ENCODE measurements around the gene EFNA3.
"Not testable (repeated sequence)": the region's sequence is repeated elsewhere in the genome, so short reads cannot be mapped to it uniquely, and the experiment has no call there.

EFNA3 gene

DNA sequence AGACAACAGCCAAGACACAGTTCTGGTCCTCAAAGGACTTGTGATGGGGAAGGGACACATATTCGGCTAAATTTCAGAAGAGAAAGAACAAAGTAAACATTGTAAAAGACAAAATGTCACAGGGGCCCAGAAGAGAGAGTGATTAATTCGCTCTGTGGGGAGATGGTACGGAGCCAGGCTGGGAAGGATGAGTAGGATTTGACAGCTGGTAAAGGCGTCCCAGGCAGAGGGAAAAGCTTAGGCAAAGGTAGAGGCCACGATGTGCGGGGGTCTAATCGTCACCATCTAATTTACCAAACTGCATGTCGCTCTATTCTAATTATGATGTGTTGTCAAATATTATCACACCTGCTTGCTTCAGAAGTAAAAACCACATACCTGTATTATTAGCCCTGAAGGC is 31.7 kb downstream of the EFNA3 start:
- no peak for DNase-seq (ENCODE audit: low read depth)
- TF ChIP-seq, protein P1, sequence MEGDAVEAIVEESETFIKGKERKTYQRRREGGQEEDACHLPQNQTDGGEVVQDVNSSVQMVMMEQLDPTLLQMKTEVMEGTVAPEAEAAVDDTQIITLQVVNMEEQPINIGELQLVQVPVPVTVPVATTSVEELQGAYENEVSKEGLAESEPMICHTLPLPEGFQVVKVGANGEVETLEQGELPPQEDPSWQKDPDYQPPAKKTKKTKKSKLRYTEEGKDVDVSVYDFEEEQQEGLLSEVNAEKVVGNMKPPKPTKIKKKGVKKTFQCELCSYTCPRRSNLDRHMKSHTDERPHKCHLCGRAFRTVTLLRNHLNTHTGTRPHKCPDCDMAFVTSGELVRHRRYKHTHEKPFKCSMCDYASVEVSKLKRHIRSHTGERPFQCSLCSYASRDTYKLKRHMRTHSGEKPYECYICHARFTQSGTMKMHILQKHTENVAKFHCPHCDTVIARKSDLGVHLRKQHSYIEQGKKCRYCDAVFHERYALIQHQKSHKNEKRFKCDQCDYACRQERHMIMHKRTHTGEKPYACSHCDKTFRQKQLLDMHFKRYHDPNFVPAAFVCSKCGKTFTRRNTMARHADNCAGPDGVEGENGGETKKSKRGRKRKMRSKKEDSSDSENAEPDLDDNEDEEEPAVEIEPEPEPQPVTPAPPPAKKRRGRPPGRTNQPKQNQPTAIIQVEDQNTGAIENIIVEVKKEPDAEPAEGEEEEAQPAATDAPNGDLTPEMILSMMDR (IDR thresholded peaks at IDR 0.05; ENCODE audit: low read length, missing control alignments): no peak
- no peak overlapping the region for H3K4me3 ChIP-seq (replicated peaks; ENCODE audit: low read depth, low read length)

DNA sequence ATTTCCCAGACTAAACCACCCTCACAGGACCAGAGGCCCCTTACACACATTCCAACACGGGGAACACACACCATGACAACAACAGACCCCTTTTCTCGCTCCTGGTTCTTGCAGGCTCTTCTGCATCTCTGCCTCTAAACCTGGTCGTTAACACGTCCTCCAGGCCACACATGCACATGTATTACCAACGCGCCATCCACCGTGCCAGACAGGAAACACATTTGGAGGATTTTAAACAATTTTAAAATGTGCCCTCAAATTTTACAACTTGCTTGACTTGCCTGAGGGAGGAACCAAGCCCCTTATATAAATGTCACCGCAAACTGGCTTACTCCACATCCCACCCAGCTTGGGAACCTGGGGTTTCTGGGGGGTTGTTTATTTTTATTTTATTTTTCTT is 32.2 kb downstream of the EFNA3 start:
- H3K4me3 ChIP-seq (replicated peaks; ENCODE audit: low read depth, low read length): no peak overlapping the region
- DNase-seq (ENCODE audit: low read depth): no peak
- TF ChIP-seq, protein P1 (IDR thresholded peaks at IDR 0.05; ENCODE audit: low read length, missing control alignments): no peak

DNA sequence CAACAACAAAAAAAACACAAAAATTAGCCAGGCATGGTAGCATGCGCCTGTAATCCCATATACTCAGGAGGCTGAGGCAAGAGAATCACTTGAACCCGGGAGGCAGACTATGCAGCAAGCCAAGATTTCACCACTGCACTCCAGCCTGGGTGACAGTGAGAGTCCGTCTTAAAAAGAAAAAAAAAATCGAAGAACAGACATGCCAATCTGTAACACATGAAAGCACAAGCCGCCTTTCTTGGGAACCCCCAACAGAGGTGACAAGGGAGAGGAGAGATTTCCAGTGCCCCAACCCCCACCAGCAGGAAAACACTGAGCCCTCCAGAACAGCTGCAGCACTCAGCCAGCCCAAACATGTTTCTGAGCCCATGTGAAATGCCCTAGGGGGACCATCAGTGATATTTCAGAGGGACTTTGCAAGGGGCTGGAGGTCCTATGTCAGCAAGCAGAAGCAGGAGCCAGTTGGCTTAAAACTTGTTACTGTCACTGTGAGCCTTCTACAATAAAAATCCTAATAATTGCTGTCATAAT is 34.9 kb downstream of the EFNA3 start:
- TF ChIP-seq, protein P1 (IDR thresholded peaks at IDR 0.05; ENCODE audit: low read length, missing control alignments): no peak
- H3K4me3 ChIP-seq (replicated peaks; ENCODE audit: low read depth, low read length): no peak overlapping the region
- no peak for DNase-seq (ENCODE audit: low read depth)

DNA sequence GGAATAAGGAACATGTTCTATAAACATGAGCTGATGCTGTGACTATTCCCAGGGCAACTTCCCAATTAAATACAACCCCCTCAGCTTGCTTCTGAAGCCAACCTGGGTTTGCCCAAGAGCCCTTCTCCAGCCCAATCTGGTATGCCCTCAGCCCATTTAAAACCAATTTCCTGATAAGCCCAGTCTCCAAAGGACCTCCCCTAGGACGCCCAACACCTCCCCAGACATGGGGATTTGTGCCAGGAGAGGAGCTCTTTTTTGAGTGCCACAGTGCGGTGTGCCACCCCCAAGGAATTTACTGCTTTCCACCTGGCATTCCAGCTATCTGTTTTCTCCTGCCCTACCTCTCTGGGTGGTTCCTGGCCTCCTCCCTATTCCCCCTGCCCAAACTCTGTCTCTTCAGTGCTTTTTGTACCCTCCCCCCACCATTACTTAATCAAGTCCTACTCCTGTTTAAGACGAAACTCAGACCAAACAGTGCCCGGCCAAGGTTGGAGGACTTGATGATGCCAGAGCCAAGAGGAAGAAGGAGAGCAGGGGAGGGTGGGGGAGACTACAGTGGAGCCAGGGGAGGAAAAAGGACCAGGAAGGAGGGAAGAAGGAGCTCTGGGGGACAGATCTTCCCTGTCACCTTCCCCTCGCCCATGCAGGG is 37.6 kb downstream of the EFNA3 start:
- no peak for DNase-seq (ENCODE audit: low read depth)
- TF ChIP-seq, protein P1 (IDR thresholded peaks at IDR 0.05; ENCODE audit: low read length, missing control alignments): no peak
- H3K4me3 ChIP-seq (replicated peaks; ENCODE audit: low read depth, low read length): no peak overlapping the region

DNA sequence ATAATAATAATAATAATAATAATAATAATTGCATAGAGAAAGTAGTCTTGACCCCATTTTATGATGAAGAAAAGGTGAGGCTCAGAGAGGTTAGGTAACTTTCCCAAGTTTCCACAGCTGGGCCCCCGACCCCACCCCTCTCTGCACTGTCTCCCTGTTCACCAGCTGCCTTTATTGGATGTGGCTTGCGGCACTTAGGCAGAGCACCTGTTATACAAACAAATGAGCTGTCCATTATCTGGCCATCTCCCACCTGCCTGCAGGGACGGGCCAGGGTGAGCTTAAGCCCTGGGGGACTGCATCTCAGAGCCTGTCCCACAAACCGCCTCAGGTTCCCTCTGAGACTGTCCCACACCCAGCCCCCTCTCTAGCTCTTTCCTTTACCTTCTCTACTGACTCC is 39.0 kb downstream of the EFNA3 start:
- no peak overlapping the region for H3K4me3 ChIP-seq (replicated peaks; ENCODE audit: low read depth, low read length)
- no peak for DNase-seq (ENCODE audit: low read depth)
- TF ChIP-seq, protein P1 (IDR thresholded peaks at IDR 0.05; ENCODE audit: low read length, missing control alignments): no peak

DNA sequence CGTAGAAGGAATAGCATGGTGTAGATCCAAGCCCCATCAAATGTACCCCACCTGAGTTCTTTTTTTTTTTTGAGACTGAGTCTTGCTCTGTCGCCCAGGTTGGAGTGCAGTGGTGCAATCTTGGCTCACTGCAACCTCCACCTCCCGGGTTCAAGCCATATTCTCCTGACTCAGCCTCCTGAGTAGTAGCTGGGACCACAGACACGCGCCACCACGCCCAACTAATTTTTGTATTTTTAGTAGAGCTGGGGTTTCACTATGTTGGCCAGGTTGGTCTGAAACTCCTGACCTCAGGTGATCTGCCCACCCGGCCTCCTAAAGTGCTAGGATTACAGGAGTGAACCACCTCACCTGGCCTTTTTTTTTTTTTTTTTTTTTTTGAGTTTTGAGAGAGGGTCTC is 39.5 kb downstream of the EFNA3 start:
- not testable (repeated sequence) for DNase-seq (ENCODE audit: low read depth); H3K4me3 ChIP-seq (replicated peaks; ENCODE audit: low read depth, low read length)

DNA sequence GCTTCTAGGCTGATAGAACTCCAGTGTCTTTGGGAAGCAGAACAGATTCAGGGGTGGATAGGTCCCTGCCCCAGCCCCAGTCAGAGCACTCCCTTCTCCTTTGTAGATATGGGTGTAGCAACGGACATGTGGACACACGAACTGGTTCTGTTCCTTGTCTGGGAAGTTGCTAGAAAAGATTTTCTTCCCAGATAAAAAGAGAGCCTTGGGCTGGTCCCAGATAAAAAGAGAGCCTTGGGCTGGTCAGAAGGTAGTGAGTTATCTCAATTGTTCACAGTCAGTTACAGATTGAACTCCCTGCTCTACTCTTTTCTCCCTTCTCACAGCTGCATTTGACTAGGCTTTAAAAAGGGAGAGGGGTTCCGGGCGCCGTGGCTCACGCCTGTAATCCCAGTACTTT is 41.6 kb downstream of the EFNA3 start:
- no peak for DNase-seq (ENCODE audit: low read depth)
- H3K4me3 ChIP-seq (replicated peaks; ENCODE audit: low read depth, low read length): no peak overlapping the region
- TF ChIP-seq, protein P1 (IDR thresholded peaks at IDR 0.05; ENCODE audit: low read length, missing control alignments): no peak

All from fibroblast of pulmonary artery (primary cell).